Fibroblast of lung (primary cell): ENCODE results near the gene MPRIP.

Experiments
- EZH2 ChIP-seq: IDR thresholded peaks from 2 replicates; pipeline ENCODE4 v1.5.1; 2012; ENCODE audit warnings: low read length, control low read depth, mild to moderate bottlenecking; ENCODE audit errors: missing control alignments
- TF ChIP-seq, protein P1 (sequence below), 2 donors: IDR thresholded peaks in 1 of 2; conservative IDR thresholded peaks in 1 of 2; 1 replicate in 1 of 2; 2 replicates in 1 of 2; pipeline ENCODE4 v1.5.1; 2011 to 2012; ENCODE audit warnings: low read length in 2 of 2, control low read depth in 1 of 2, inconsistent platforms in 1 of 2, low read depth in 1 of 2, mild to moderate bottlenecking in 1 of 2

- TF ChIP-seq, protein P1, sequence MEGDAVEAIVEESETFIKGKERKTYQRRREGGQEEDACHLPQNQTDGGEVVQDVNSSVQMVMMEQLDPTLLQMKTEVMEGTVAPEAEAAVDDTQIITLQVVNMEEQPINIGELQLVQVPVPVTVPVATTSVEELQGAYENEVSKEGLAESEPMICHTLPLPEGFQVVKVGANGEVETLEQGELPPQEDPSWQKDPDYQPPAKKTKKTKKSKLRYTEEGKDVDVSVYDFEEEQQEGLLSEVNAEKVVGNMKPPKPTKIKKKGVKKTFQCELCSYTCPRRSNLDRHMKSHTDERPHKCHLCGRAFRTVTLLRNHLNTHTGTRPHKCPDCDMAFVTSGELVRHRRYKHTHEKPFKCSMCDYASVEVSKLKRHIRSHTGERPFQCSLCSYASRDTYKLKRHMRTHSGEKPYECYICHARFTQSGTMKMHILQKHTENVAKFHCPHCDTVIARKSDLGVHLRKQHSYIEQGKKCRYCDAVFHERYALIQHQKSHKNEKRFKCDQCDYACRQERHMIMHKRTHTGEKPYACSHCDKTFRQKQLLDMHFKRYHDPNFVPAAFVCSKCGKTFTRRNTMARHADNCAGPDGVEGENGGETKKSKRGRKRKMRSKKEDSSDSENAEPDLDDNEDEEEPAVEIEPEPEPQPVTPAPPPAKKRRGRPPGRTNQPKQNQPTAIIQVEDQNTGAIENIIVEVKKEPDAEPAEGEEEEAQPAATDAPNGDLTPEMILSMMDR (conservative IDR thresholded peaks at IDR 0.05 in 1 of 2, IDR thresholded peaks at IDR 0.05 in 1 of 2; ENCODE audit: low read depth in 1 of 2, low read length in 2 of 2): no peak
- TF ChIP-seq EZH2: no peak
Measured at GRCh38 chr17:17225901-17226300, 183.6 kb downstream of the MPRIP start.
